KMS-11 (cell line): ENCODE measurements around the gene EVC2.

Source experiments
- H2AFZ ChIP-seq: fragments of 200-600 bp; sonication (generic); 2 replicates; pipeline ENCODE4 v1.6.1; 2016; ENCODE audit warnings: antibody characterized with exemption, mixed run types, low read depth
- H3K27ac ChIP-seq: fragments of 200-600 bp; sonication (generic); 2 replicates; pipeline ENCODE4 v1.6.1; 2016; ENCODE audit warnings: mild to moderate bottlenecking, mixed run types
- H3K27me3 ChIP-seq: fragments of 200-600 bp; sonication (generic); 2 replicates; pipeline ENCODE4 v1.6.1; 2017; ENCODE audit warnings: mild to moderate bottlenecking, low read depth, mixed run types, moderate library complexity; ENCODE audit not compliant: insufficient read depth
- H3K36me3 ChIP-seq: fragments of 200-600 bp; sonication (generic); 2 replicates; pipeline ENCODE4 v1.6.1; 2017; ENCODE audit warnings: mild to moderate bottlenecking, mixed run types; ENCODE audit not compliant: insufficient read depth
- H3K4me1 ChIP-seq: fragments of 200-600 bp; sonication (generic); 2 replicates; pipeline ENCODE4 v1.6.1; 2016; ENCODE audit warnings: mild to moderate bottlenecking, low read depth, mixed run types; ENCODE audit not compliant: poor library complexity, severe bottlenecking
- H3K4me2 ChIP-seq: fragments of 200-600 bp; sonication (generic); 2 replicates; pipeline ENCODE4 v1.7.0; 2016; ENCODE audit warnings: mild to moderate bottlenecking, mixed run types
- H3K4me3 ChIP-seq: fragments of 200-600 bp; sonication (generic); IDR thresholded peaks from 2 replicates; pipeline ENCODE4 v1.6.1; 2017; ENCODE audit warnings: low read depth, low read length, mixed read lengths; ENCODE audit not compliant: insufficient read depth
- H3K79me2 ChIP-seq: fragments of 200-600 bp; sonication (generic); 2 replicates; pipeline ENCODE4 v1.6.1; 2016; ENCODE audit warnings: low read depth, mixed run types; ENCODE audit not compliant: insufficient read depth
- H3K9ac ChIP-seq: fragments of 200-600 bp; sonication (generic); 2 replicates; pipeline ENCODE4 v1.6.1; 2016; ENCODE audit warnings: mild to moderate bottlenecking, mixed run types
- H4K20me1 ChIP-seq: fragments of 200-600 bp; sonication (generic); 2 replicates; pipeline ENCODE4 v1.6.1; 2016; ENCODE audit warnings: mild to moderate bottlenecking, mixed run types; ENCODE audit not compliant: insufficient read depth
- CTCF ChIP-seq: fragments of 200-600 bp; sonication (generic); conservative IDR thresholded peaks from 2 replicates; pipeline ENCODE4 v1.6.1; 2017; ENCODE audit warnings: low read depth, mild to moderate bottlenecking, antibody characterized with exemption, low read length, moderate library complexity, mixed read lengths

Gene EVC2

GRCh38 chr4:5707366-5707765, 993 bp downstream of the EVC2 start:
- Histone ChIP-seq H3K9ac (peak overlapping the region; percentile 83; the same call in 1 of the 2 replicates), H3K79me2 (no peaks in the 10 kb centered on the region; the same call in 1 of the 2 replicates)

GRCh38 chr4:5706486-5707290, 1.7 kb downstream of the EVC2 start:
- H3K9ac ChIP-seq = no peak overlapping the region; the same call in 1 of the 2 replicates
- H3K4me3 ChIP-seq = no peak overlapping the region
- H3K27me3 ChIP-seq = no peaks in the 10 kb centered on the region
- peaks cover 65% of the 10 kb centered on the region for H3K4me1 ChIP-seq
- H3K79me2 ChIP-seq = no peaks in the 10 kb centered on the region; the same call in 1 of the 2 replicates
- H3K36me3 ChIP-seq = no peaks in the 10 kb centered on the region
- H2AFZ ChIP-seq = no peak overlapping the region
- no peaks in the 10 kb centered on the region for H4K20me1 ChIP-seq
- no peak for TF ChIP-seq CTCF
- peak overlapping the region; percentile 66; the same call in 1 of the 2 replicates for H3K4me2 ChIP-seq
- H3K27ac ChIP-seq = no peak overlapping the region; the same call in 1 of the 2 replicates

More at GRCh38 chr4:5707366-5707765, 993 bp downstream of the EVC2 start:
- no peak for TF ChIP-seq CTCF
- Histone ChIP-seq H3K27me3 (no peaks in the 10 kb centered on the region), H3K27ac (no peak overlapping the region; the same call in 1 of the 2 replicates), H2AFZ (no peak overlapping the region), H3K36me3 (no peaks in the 10 kb centered on the region), H4K20me1 (no peaks in the 10 kb centered on the region), H3K4me1 (peaks cover 72% of the 10 kb centered on the region), H3K4me2 (peak overlapping the region; percentile 66), H3K4me3 (peak overlapping the region; percentile 42)

GRCh38 chr4:5705647-5706320, 2.6 kb downstream of the EVC2 start:
- H3K27me3 ChIP-seq = no peaks in the 10 kb centered on the region
- peak overlapping the region; percentile 48; the same call in 1 of the 2 replicates for H3K27ac ChIP-seq
- H3K9ac ChIP-seq = no peak overlapping the region
- H2AFZ ChIP-seq = no peak overlapping the region
- H3K4me1 ChIP-seq = peaks cover 65% of the 10 kb centered on the region
- H3K4me3 ChIP-seq = no peak overlapping the region
- peak overlapping the region; percentile 66 for H3K4me2 ChIP-seq
- TF ChIP-seq CTCF = no peak
- H3K79me2 ChIP-seq = no peaks in the 10 kb centered on the region; the same call in 1 of the 2 replicates
- no peaks in the 10 kb centered on the region for H4K20me1 ChIP-seq
- no peaks in the 10 kb centered on the region for H3K36me3 ChIP-seq

- Histone ChIP-seq H3K27me3 (no peaks in the 10 kb centered on the region), H3K4me3 (no peak overlapping the region), H3K4me2 (peak overlapping the region; percentile 66), H3K4me1 (peaks cover 50% of the 10 kb centered on the region), H4K20me1 (no peaks in the 10 kb centered on the region), H3K79me2 (no peaks in the 10 kb centered on the region; the same call in 1 of the 2 replicates), H3K27ac (peak overlapping the region; percentile 56), H3K36me3 (no peaks in the 10 kb centered on the region), H3K9ac (peak overlapping the region; percentile 6; the same call in 1 of the 2 replicates), H2AFZ (no peak overlapping the region)
- no peak for TF ChIP-seq CTCF
Observed at GRCh38 chr4:5704276-5704675, 4.1 kb downstream of the EVC2 start.
